Measurements from ENCODE around the gene TRABD2A. TPM values are rescaled to one million over a fixed set of nuclear protein-coding genes. Genes with fewer than 3 reads are reported as not detected.

Gene TRABD2A
- total and polyA plus RNA-seq, 9 of the 15 experiments (the other 6 are each of a cell fraction or from before 2014, with no cell fraction given), result 0.07 to 0.45 (median 0.25) TPM

DNA sequence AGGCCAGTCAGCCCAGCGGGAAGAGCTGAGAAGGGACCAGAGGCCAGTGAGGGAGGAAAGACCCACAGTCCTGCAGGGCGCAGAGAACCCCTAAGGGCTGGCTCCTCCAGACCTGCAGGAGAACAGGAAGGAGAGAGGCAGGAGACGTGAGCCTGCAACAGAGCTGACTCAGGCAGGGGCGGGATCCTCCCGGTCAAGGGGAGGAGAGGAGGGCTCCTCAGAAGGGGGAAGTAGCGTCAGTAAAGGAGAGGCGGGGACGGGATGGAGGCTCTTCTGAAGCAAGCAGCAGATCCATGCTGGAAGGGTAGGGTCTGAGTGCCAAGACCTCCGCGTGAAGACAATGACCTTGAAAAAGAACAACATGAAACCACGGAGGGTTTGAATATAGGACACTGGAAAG, 50.8 kb downstream of the TRABD2A start:
- DNase-seq (ENCODE audit: extremely low read depth in 1 of 4, low spot score in 3 of 4), result peak; percentile 19 to 55 (median 28)
- peak; percentile 46 for FAIRE-seq
- TF ChIP-seq NR2C2 (CRISPR knock-in tag; IDR thresholded peaks at IDR 0.05), result no peak
- TF ChIP-seq NR2C2 (tag; IDR thresholded peaks at IDR 0.05), result no peak
- TF ChIP-seq TGIF2 (CRISPR knock-in tag; IDR thresholded peaks at IDR 0.05), result no peak
- TF ChIP-seq, protein P1, sequence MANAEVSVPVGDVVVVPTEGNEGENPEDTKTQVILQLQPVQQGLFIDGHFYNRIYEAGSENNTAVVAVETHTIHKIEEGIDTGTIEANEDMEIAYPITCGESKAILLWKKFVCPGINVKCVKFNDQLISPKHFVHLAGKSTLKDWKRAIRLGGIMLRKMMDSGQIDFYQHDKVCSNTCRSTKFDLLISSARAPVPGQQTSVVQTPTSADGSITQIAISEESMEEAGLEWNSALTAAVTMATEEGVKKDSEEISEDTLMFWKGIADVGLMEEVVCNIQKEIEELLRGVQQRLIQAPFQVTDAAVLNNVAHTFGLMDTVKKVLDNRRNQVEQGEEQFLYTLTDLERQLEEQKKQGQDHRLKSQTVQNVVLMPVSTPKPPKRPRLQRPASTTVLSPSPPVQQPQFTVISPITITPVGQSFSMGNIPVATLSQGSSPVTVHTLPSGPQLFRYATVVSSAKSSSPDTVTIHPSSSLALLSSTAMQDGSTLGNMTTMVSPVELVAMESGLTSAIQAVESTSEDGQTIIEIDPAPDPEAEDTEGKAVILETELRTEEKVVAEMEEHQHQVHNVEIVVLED (CRISPR knock-in tag; IDR thresholded peaks at IDR 0.05), result peak; percentile 29; the same call in 1 of the 2 replicates
- no peak for TF ChIP-seq SAFB2 (IDR thresholded peaks at IDR 0.05; ENCODE audit: borderline replicate concordance, low read depth, low read length, severe bottlenecking)
- TF ChIP-seq, protein P2, sequence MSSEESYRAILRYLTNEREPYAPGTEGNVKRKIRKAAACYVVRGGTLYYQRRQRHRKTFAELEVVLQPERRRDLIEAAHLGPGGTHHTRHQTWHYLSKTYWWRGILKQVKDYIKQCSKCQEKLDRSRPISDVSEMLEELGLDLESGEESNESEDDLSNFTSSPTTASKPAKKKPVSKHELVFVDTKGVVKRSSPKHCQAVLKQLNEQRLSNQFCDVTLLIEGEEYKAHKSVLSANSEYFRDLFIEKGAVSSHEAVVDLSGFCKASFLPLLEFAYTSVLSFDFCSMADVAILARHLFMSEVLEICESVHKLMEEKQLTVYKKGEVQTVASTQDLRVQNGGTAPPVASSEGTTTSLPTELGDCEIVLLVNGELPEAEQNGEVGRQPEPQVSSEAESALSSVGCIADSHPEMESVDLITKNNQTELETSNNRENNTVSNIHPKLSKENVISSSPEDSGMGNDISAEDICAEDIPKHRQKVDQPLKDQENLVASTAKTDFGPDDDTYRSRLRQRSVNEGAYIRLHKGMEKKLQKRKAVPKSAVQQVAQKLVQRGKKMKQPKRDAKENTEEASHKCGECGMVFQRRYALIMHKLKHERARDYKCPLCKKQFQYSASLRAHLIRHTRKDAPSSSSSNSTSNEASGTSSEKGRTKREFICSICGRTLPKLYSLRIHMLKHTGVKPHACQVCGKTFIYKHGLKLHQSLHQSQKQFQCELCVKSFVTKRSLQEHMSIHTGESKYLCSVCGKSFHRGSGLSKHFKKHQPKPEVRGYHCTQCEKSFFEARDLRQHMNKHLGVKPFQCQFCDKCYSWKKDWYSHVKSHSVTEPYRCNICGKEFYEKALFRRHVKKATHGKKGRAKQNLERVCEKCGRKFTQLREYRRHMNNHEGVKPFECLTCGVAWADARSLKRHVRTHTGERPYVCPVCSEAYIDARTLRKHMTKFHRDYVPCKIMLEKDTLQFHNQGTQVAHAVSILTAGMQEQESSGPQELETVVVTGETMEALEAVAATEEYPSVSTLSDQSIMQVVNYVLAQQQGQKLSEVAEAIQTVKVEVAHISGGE (CRISPR knock-in tag; IDR thresholded peaks at IDR 0.05), result 0 out of 6 replicates have a peak, but pooled peaks of 1 of the 3 experiments have one; percentile 14
- no peak for TF ChIP-seq JUN (IDR thresholded peaks at IDR 0.05; ENCODE audit: borderline replicate concordance, low read depth, low read length)
- no peak for TF ChIP-seq JUN (CRISPR knock-in tag; IDR thresholded peaks at IDR 0.05; ENCODE audit: borderline replicate concordance)
- peak; percentile 24 to 44; a peak in 3 of 4 replicates for TF ChIP-seq MAZ (CRISPR knock-in tag; conservative IDR thresholded peaks at IDR 0.05 in 1 of 2, IDR thresholded peaks at IDR 0.05 in 1 of 2)
- no peak for TF ChIP-seq SMAD1 (IDR thresholded peaks at IDR 0.05; ENCODE audit: low read depth, low read length, partially characterized antibody)
- TF ChIP-seq NR2C1 (IDR thresholded peaks at IDR 0.05), result no peak
- TF ChIP-seq NR2C1 (tag; IDR thresholded peaks at IDR 0.05), result no peak
- TF ChIP-seq SPI1 (IDR thresholded peaks at IDR 0.05; ENCODE audit: borderline replicate concordance, low read depth, low read length), result 0 out of 2 replicates have a peak, but pooled peaks have one; percentile 27
- TF ChIP-seq ELF1 (tag; IDR thresholded peaks at IDR 0.05), result peak; percentile 48
- no peak for TF ChIP-seq TCF7L2 (IDR thresholded peaks at IDR 0.05; ENCODE audit: low read depth, low read length)
- peak; percentile 56; the same call in 1 of the 2 replicates for TF ChIP-seq FOSL1 (tag; conservative IDR thresholded peaks at IDR 0.05)
- TF ChIP-seq PPARD (CRISPR knock-in tag; IDR thresholded peaks at IDR 0.05), result no peak
- no peak for TF ChIP-seq ZNF764 (CRISPR knock-in tag; IDR thresholded peaks at IDR 0.05; ENCODE audit: low read depth)

More for the DNA sequence above, 50.8 kb downstream of the TRABD2A start:
- Histone ChIP-seq H2AFZ (ENCODE audit: low read depth, low read length) (peak overlapping the region; percentile 72; the same call in 1 of the 2 replicates), H3K9ac (ENCODE audit: insufficient read depth in 1 of 2, low read depth in 2 of 2, low read length in 2 of 2) (0 out of 4 replicates have a peak overlapping the region, but pooled peaks of 1 of the 2 experiments have one; percentile 37), H3K4me2 (ENCODE audit: insufficient read depth, low read length) (peak overlapping the region; percentile 52), H3K4me3 (no peak overlapping the region), H4K20me1 (replicated peaks; ENCODE audit: control insufficient read depth, insufficient read depth, low read length) (no peaks in the 10 kb centered on the region), H3K36me3 (ENCODE audit: control insufficient read depth, insufficient read depth, low read length) (no peaks in the 10 kb centered on the region), H3K9me3 (replicated peaks; ENCODE audit: control insufficient read depth, insufficient read depth, low read depth, low read length) (no peaks in the 10 kb centered on the region), H3K79me2 (ENCODE audit: control insufficient read depth, insufficient read depth, low read length) (no peaks in the 10 kb centered on the region), H3K27ac (ENCODE audit: extremely low read depth, low read depth, low read length) (no peak overlapping the region), H3K9me1 (ENCODE audit: control insufficient read depth, insufficient read depth, low read length) (no peaks in the 10 kb centered on the region), H3K4me1 (replicated peaks in 1 of 2; ENCODE audit: control insufficient read depth in 2 of 2, insufficient read depth in 2 of 2, low read length in 2 of 2) (peaks cover 7 to 15% of the 10 kb centered on the region in 2 experiments; a peak in 4 of 5 replicates), H3K27me3 (ENCODE audit: control insufficient read depth in 2 of 2, insufficient read depth in 2 of 2, low read length in 2 of 2) (peaks cover under 1 to 26% of the 10 kb centered on the region in 2 experiments; a peak in 3 of 5 replicates)
- POLR2A ChIA-PET, result interaction anchor here (0.6 kb wide), 1 partner anchor 9 kb away, joined by 3 read pairs; no protein-coding TSS in a partner anchor
- peak; percentile 90 for ATAC-seq
- in situ Hi-C loops (cut with MboI) (no loop called here), intact Hi-C loops (cut with micrococcal nuclease) (no loop called here)
- CTCF ChIA-PET (ENCODE audit: low intra/inter-chr PET ratio), result interaction anchor here (0.6 kb wide), 1 partner anchor 186 kb away, joined by 3 read pairs; no protein-coding TSS in a partner anchor
- BruUV-seq (replicated peaks), result no TSS peak
- 9% methylated on average over 7 of the region's 11 CpGs for WGBS (ENCODE audit: insufficient coverage, low coverage, missing lambda C conversion rate)
